ENCODE data around the gene NFATC4.

- TF ChIP-seq ZNF274 (IDR thresholded peaks at IDR 0.05; ENCODE audit: low read length) (no peak), ZNF274 (tag by site-specific recombination; IDR thresholded peaks at IDR 0.05; ENCODE audit: borderline replicate concordance) (no peak), ZNF398 (tag by site-specific recombination; IDR thresholded peaks at IDR 0.05) (no peak), HOXA7 (CRISPR knock-in tag; IDR thresholded peaks at IDR 0.05; ENCODE audit: borderline replicate concordance) (no peak), ZNF660 (tag by site-specific recombination; IDR thresholded peaks at IDR 0.05) (no peak), GLIS2 (tag by site-specific recombination; IDR thresholded peaks at IDR 0.05) (no peak)
Measured at GRCh38 chr14:24353559-24354481, 14.2 kb upstream of the NFATC4 start.

Measured in HEK293 (cell line).